NCI-H2171 (cell line): ENCODE measurements around the gene OXTR.

ENCODE experiments used
- DNase-seq: peaks from one replicate; lab custom pipeline; 2025; lab: John Stamatoyannopoulos, UW

Gene OXTR

DNA sequence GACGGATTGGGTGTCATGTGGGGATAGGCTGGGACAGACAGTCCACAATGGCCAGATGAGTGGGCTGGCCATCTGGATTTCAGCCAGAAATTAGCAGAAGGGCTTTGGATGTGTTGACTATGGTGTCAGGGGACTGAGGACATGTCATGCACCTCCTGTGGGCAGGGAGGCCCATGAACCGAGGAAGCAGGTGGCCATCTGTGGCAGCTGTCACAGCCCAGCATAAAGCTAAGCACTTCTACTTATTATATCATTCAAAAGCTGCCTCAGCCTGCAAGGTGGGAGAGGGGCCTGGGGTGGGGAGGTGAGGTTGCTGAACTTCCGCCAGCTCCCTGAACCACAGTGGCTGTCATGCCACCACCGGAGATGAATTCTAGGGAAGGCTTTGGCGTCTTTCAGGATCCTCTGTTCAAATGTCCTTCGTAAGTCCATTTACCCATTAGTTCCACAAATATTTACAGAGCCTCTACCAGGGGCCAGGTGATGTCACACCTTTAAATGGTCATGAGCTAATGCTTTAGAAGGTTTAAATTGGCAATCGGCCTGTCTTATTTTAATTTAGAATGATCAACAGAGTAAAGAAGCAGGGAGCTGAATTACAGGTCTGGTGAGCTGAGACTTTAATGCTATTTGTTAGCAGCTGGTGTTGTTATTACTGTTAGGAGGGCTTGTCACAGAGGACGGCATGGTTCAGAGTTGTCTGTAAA, 59.5 kb downstream of the OXTR start:
- no peak for DNase-seq

GRCh38 chr3:8709287-8709686, 60.1 kb downstream of the OXTR start:
- no peak for DNase-seq

GRCh38 chr3:8705575-8705974, 63.8 kb downstream of the OXTR start:
- DNase-seq: no peak

DNA sequence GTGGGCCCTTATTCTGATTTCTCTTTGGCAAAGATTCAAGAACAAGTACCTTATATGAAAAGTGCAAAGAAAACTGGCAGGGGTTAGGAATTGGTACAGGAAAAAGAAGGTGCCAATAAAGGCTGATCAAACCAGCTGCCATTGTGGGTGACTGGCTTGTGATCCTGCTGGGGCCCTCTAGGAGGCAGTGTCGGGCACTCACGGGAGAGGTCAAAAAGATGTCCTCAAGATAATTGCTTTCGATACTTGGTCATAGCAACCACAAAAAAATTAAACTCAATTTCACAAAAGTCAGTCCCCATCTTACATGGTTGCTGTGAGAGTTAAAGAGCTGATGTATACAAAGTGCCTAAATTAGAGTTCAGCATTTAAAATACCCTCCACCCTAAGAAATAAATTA, 66.9 kb downstream of the OXTR start:
- DNase-seq: no peak
